OCI-LY3 (cell line): ENCODE data around the gene MAD1L1.

Experiments used
- EZH2phosphoT487 ChIP-seq: fragments of 200-600 bp; shearing (Covaris generic); IDR thresholded peaks from 2 replicates; pipeline ENCODE4 v1.6.1; 2018; ENCODE audit warnings: antibody characterized with exemption, mixed run types, low read depth
- TF ChIP-seq, protein P1 (sequence below): fragments of 200-600, 300-600 bp; sonication (generic); IDR thresholded peaks from 2 replicates; pipeline ENCODE4 v1.5.1; 2014; ENCODE audit warnings: antibody characterized with exemption, low read length, low read depth

DNA sequence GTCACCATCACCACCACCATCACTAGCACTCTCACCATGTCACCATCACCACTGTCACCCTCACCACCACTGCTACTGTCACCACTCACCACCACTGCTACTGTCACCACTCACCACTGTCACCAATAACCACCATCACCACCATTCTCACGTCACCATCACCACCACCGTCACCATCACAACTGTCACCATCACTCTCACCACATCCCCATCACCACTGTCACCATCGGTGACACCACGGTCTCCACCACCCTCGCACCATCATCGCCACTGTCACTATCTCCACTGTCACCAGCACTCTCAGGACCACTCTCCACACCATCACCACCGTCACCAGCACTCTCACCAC lies 130.4 kb downstream of the MAD1L1 start:
- TF ChIP-seq, protein P1, sequence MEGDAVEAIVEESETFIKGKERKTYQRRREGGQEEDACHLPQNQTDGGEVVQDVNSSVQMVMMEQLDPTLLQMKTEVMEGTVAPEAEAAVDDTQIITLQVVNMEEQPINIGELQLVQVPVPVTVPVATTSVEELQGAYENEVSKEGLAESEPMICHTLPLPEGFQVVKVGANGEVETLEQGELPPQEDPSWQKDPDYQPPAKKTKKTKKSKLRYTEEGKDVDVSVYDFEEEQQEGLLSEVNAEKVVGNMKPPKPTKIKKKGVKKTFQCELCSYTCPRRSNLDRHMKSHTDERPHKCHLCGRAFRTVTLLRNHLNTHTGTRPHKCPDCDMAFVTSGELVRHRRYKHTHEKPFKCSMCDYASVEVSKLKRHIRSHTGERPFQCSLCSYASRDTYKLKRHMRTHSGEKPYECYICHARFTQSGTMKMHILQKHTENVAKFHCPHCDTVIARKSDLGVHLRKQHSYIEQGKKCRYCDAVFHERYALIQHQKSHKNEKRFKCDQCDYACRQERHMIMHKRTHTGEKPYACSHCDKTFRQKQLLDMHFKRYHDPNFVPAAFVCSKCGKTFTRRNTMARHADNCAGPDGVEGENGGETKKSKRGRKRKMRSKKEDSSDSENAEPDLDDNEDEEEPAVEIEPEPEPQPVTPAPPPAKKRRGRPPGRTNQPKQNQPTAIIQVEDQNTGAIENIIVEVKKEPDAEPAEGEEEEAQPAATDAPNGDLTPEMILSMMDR: no peak
- no peak for TF ChIP-seq EZH2phosphoT487
